ENCODE results near the gene RBBP8NL. TPM values are rescaled to one million over a fixed set of nuclear protein-coding genes. Genes with fewer than 3 reads are reported as not detected.
A peak's percentile ranks its signal among the peaks of the same experiment; 100 is the strongest.

RBBP8NL gene
- total and polyA plus RNA-seq, 2 donors (not counting 3 experiments of a cell fraction or from before 2014, with no cell fraction given) = not detected

GRCh38 chr20:62387219-62387913 lies 40.0 kb downstream of the RBBP8NL start:
- Histone ChIP-seq H3K4me1 (ENCODE audit: control insufficient read depth, extremely low read depth, insufficient read depth, low read length) (peaks cover 15% of the 10 kb centered on the region), H3K4me2 (ENCODE audit: insufficient read depth, low read length) (peak overlapping the region; percentile 62), H3K36me3 (ENCODE audit: control insufficient read depth in 2 of 2, extremely low read depth in 1 of 2, insufficient read depth in 2 of 2, low read length in 2 of 2) (peaks cover 12 to 20% of the 10 kb centered on the region in 2 experiments), H3K27ac (ENCODE audit: insufficient read depth, low read depth, low read length) (peak overlapping the region; percentile 4), H4K20me1 (replicated peaks; ENCODE audit: control insufficient read depth, extremely low read depth, insufficient read depth, low read length) (no peaks in the 10 kb centered on the region), H3K9me1 (replicated peaks; ENCODE audit: control insufficient read depth, extremely low read depth, insufficient read depth, low read length) (no peaks in the 10 kb centered on the region), H3K9me3 (replicated peaks; ENCODE audit: control insufficient read depth, insufficient read depth, low read length) (no peaks in the 10 kb centered on the region), H2AFZ (ENCODE audit: low read depth, low read length) (no peak overlapping the region), H3K79me2 (ENCODE audit: control insufficient read depth, insufficient read depth, low read length) (peaks cover 43% of the 10 kb centered on the region), H3K27me3 (ENCODE audit: control insufficient read depth in 2 of 2, insufficient read depth in 2 of 2, low read length in 2 of 2) (no peaks in the 10 kb centered on the region), H3K9ac (replicated peaks; ENCODE audit: extremely low read depth, insufficient read depth, low read length) (peak overlapping the region; percentile 98), H3K4me3 (replicated peaks in 1 of 3; ENCODE audit: insufficient read depth in 1 of 3, low read depth in 1 of 3, low read length in 3 of 3) (peak overlapping the region; percentile 72 to 81 (median 75))
- POLR2A ChIA-PET = interaction anchor here (0.6 to 0.7 kb wide), 11 partner anchors 14 to 356 kb away, joined by 3 to 8 read pairs (median 5); no protein-coding TSS in a partner anchor
- BruUV-seq (replicated peaks) = TSS peak; percentile 64
- FAIRE-seq (no peak), DNase-seq (ENCODE audit: low read depth, low spot score) (no peak)
- TF ChIP-seq MYC (IDR thresholded peaks at IDR 0.05; ENCODE audit: low read depth, low read length) (no peak), JUN (IDR thresholded peaks at IDR 0.05; ENCODE audit: borderline replicate concordance, insufficient read depth, insufficient read length, low read depth) (no peak)
- intact Hi-C loops (cut with micrococcal nuclease) (loop anchor here (1.0 to 10.0 kb wide), 4 partner anchors 85 to 417 kb away; partner anchors contain the start of genes ADRM1, MTG2, OGFR and OSBPL2), dilution Hi-C loops (cut with MboI; ENCODE audit: extremely low pct_ligation_motif_present, low sequenced_read_pairs) (no loop called here)
- CTCF ChIA-PET = interaction anchor here (0.6 to 2.8 kb wide), 6 partner anchors 12 to 217 kb away, joined by 3 to 11 read pairs (median 5); no protein-coding TSS in a partner anchor

- dilution Hi-C loops (cut with MboI; ENCODE audit: extremely low pct_ligation_motif_present, low sequenced_read_pairs) (no loop called here), intact Hi-C loops (cut with micrococcal nuclease) (loop anchor here (1.0 to 10.0 kb wide), 4 partner anchors 84 to 418 kb away; partner anchors contain the start of genes ADRM1, MTG2, OGFR and OSBPL2)
- Histone ChIP-seq H3K79me2 (ENCODE audit: control insufficient read depth, insufficient read depth, low read length) (peaks cover 43% of the 10 kb centered on the region), H3K36me3 (ENCODE audit: control insufficient read depth in 2 of 2, extremely low read depth in 1 of 2, insufficient read depth in 2 of 2, low read length in 2 of 2) (peaks cover 12 to 20% of the 10 kb centered on the region in 2 experiments), H4K20me1 (replicated peaks; ENCODE audit: control insufficient read depth, extremely low read depth, insufficient read depth, low read length) (no peaks in the 10 kb centered on the region), H3K4me1 (ENCODE audit: control insufficient read depth, extremely low read depth, insufficient read depth, low read length) (peaks cover 17% of the 10 kb centered on the region), H2AFZ (ENCODE audit: low read depth, low read length) (peak within 1 kb of the TSS; percentile 48), H3K27me3 (ENCODE audit: control insufficient read depth in 2 of 2, insufficient read depth in 2 of 2, low read length in 2 of 2) (no peaks in the 10 kb centered on the region), H3K9me1 (replicated peaks; ENCODE audit: control insufficient read depth, extremely low read depth, insufficient read depth, low read length) (no peaks in the 10 kb centered on the region), H3K9me3 (replicated peaks; ENCODE audit: control insufficient read depth, insufficient read depth, low read length) (no peaks in the 10 kb centered on the region), H3K27ac (ENCODE audit: insufficient read depth, low read depth, low read length) (peak within 1 kb of the TSS; percentile 91), H3K4me2 (ENCODE audit: insufficient read depth, low read length) (peak within 1 kb of the TSS; percentile 87), H3K4me3 (replicated peaks in 1 of 3; ENCODE audit: insufficient read depth in 1 of 3, low read depth in 1 of 3, low read length in 3 of 3) (peak within 1 kb of the TSS; percentile 72 to 82 (median 81)), H3K9ac (replicated peaks; ENCODE audit: extremely low read depth, insufficient read depth, low read length) (peak within 1 kb of the TSS; percentile 98)
- DNase-seq (ENCODE audit: low read depth, low spot score) (peak; percentile 92), FAIRE-seq (peak; percentile 98)
- TSS peak; percentile 76 for BruUV-seq (replicated peaks)
- CTCF ChIA-PET = interaction anchor here (0.6 to 2.8 kb wide), 6 partner anchors 12 to 218 kb away, joined by 3 to 11 read pairs (median 5); no protein-coding TSS in a partner anchor
- POLR2A ChIA-PET = interaction anchor here (0.6 to 1.3 kb wide), 13 partner anchors 15 to 355 kb away, joined by 3 to 8 read pairs (median 5); no protein-coding TSS in a partner anchor
- peak; percentile 90 for TF ChIP-seq POLR2A (IDR thresholded peaks at IDR 0.05; ENCODE audit: low read depth, low read length)
- peak; percentile 45 for TF ChIP-seq MYC (IDR thresholded peaks at IDR 0.05; ENCODE audit: low read depth, low read length)
- no peak for TF ChIP-seq CTCF (IDR thresholded peaks at IDR 0.05; ENCODE audit: extremely low read depth in 1 of 2, insufficient read depth in 1 of 2, low read depth in 1 of 2, low read length in 2 of 2)
- peak; percentile 94 for TF ChIP-seq POLR2AphosphoS5 (IDR thresholded peaks at IDR 0.05; ENCODE audit: insufficient read depth, low read depth, low read length)
These were observed 40.7 kb downstream of the RBBP8NL start, which contains the start of gene RPS21 for GRCh38 chr20:62386383-62387218. Gene RPS21, plus strand, starts transcription at chr20:62387103. Its CDS starts 236 bp downstream, at chr20:62387339.
